Peyer's patch (tissue), 4 donors: ENCODE measurements around the gene IFNL1. TPM values are rescaled to one million over a fixed set of nuclear protein-coding genes. Genes with fewer than 3 reads are reported as not detected.
"Not testable (repeated sequence)": the region's sequence is repeated elsewhere in the genome, so short reads cannot be mapped to it uniquely, and the experiment has no call there.

ENCODE experiments used
- DNase-seq, 3 donors: peaks; one replicate each; pipeline ENCODE4 v3.0.0-alpha.2; 2017 to 2019
- H3K27ac ChIP-seq, 4 donors: fragments of 200-600 bp; sonication (generic); one replicate each; pipeline ENCODE4 v1.5.1; 2016 to 2019
- H3K27me3 ChIP-seq, 2 donors: fragments of 200-600 bp; sonication (generic); one replicate each; pipeline ENCODE4 v1.5.1; 2019
- H3K36me3 ChIP-seq, 3 donors: fragments of 200-600 bp; sonication (generic); one replicate each; pipeline ENCODE4 v1.5.1; 2016 to 2019
- H3K4me1 ChIP-seq, 4 donors: fragments of 200-600 bp; sonication (generic); one replicate each; pipeline ENCODE4 v1.5.1; 2016 to 2019
- H3K4me3 ChIP-seq, 4 donors: fragments of 200-600 bp; sonication (generic); 1 replicate in 3 of 4; 2 replicates in 1 of 4; pipeline ENCODE4 v1.5.1; 2016 to 2019; ENCODE audit warnings: mild to moderate bottlenecking in 1 of 4
- H3K9me3 ChIP-seq, 4 donors: fragments of 200-600 bp; sonication (generic); one replicate each; pipeline ENCODE4 v1.5.1; 2016 to 2019; ENCODE audit warnings: mild to moderate bottlenecking in 1 of 4
- POLR2A ChIP-seq, 2 donors: fragments of 450-650 bp; IDR thresholded peaks; one replicate each; pipeline ENCODE4 v1.5.1; 2017; ENCODE audit warnings: antibody characterized with exemption in 2 of 2, mild to moderate bottlenecking in 2 of 2, moderate library complexity in 2 of 2
- total RNA-seq, 4 donors: library from RNA; depleted of rRNA; stranded (reverse); fragments of >200 nt; gene quantifications; one replicate each; pipeline ENCODE4 v1.1.0, GENCODE V29; 2016
- TF ChIP-seq, protein P1 (sequence below), 6 experiments: fragments of 450-650 bp in 4 of 6; fragments of 200-600 bp in 2 of 6; sonication (generic) in 1 of 6; IDR thresholded peaks; one replicate each; pipeline ENCODE4 v1.5.1; 2017 to 2019; ENCODE audit warnings: antibody characterized with exemption in 6 of 6, mild to moderate bottlenecking in 3 of 6, moderate library complexity in 1 of 6

Gene IFNL1
- total RNA-seq, 4 donors from 2014 or later, result not detected

DNA sequence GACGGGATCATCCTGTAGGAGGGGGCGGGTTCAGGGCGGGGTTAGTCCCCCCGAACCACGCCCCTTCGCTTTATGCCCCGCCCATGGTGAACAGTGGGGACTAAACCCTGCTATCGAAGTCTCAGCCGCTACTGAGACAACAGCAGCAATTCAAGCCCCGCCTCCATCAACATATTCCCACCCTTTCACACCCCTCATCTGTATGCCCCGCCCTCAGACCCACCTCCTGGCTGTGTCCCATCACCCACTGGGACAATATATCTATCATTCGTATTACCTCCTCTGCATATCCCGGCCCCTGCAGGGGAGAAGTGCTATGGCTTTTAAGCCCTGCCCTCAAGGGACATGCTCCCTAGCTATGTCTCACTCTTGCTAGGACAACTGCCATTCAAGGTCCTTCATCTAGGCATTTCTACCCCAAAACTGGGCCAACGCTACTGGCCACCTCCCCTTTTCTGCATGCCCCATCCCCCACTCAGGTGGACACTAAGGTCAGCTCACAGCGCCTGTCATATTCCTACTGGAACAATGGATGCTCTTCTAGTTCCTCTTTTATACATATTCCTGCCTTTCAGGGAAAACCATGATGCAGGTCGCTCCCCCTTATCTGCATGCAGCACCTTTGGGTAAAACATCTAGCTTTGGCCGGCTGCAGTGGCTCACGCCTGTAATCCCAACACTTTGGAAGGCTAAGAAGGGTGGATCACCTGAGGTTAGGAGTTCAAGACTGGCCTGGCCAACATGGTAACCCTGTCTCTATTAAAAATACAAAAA lies 12.5 kb downstream of the IFNL1 start:
- peaks cover 0 to 18% (median 0%) of the 10 kb centered on the region in 4 donors for H3K4me1 ChIP-seq
- H3K4me3 ChIP-seq, result no peak overlapping the region
- no peaks in the 10 kb centered on the region for H3K9me3 ChIP-seq
- DNase-seq, result no peak
- TF ChIP-seq, protein P1, sequence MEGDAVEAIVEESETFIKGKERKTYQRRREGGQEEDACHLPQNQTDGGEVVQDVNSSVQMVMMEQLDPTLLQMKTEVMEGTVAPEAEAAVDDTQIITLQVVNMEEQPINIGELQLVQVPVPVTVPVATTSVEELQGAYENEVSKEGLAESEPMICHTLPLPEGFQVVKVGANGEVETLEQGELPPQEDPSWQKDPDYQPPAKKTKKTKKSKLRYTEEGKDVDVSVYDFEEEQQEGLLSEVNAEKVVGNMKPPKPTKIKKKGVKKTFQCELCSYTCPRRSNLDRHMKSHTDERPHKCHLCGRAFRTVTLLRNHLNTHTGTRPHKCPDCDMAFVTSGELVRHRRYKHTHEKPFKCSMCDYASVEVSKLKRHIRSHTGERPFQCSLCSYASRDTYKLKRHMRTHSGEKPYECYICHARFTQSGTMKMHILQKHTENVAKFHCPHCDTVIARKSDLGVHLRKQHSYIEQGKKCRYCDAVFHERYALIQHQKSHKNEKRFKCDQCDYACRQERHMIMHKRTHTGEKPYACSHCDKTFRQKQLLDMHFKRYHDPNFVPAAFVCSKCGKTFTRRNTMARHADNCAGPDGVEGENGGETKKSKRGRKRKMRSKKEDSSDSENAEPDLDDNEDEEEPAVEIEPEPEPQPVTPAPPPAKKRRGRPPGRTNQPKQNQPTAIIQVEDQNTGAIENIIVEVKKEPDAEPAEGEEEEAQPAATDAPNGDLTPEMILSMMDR (IDR thresholded peaks at IDR 0.05), result no peak
- no peak for TF ChIP-seq POLR2A (IDR thresholded peaks at IDR 0.05)
- no peak overlapping the region for H3K27ac ChIP-seq
- H3K27me3 ChIP-seq, result peaks cover 0 to 11% of the 10 kb centered on the region in 2 donors
- no peaks in the 10 kb centered on the region for H3K36me3 ChIP-seq

DNA sequence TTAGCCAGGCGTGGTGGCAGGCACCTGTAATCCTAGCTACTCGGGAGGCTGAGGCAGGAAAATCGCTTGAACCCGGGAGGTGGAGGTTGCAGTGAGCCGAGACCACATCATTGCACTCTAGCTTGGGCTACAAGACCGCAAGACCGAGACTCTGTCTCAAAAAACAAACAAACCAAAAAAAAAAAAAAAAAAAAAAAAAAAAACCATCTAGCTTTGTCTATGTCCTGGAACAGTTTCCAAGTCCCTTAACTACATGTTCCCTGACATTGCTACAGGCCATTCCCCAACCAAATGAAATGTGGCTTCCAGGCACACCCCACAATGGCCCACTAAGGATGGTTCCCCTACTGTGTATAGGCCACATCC lies 13.1 kb downstream of the IFNL1 start:
- not testable (repeated sequence) for H3K4me3 ChIP-seq, H3K36me3 ChIP-seq, DNase-seq, H3K9me3 ChIP-seq, H3K27ac ChIP-seq
- peaks cover 0 to 11% of the 10 kb centered on the region in 2 donors for H3K27me3 ChIP-seq
- H3K4me1 ChIP-seq, result peaks cover 0 to 18% (median 0%) of the 10 kb centered on the region in 4 donors

DNA sequence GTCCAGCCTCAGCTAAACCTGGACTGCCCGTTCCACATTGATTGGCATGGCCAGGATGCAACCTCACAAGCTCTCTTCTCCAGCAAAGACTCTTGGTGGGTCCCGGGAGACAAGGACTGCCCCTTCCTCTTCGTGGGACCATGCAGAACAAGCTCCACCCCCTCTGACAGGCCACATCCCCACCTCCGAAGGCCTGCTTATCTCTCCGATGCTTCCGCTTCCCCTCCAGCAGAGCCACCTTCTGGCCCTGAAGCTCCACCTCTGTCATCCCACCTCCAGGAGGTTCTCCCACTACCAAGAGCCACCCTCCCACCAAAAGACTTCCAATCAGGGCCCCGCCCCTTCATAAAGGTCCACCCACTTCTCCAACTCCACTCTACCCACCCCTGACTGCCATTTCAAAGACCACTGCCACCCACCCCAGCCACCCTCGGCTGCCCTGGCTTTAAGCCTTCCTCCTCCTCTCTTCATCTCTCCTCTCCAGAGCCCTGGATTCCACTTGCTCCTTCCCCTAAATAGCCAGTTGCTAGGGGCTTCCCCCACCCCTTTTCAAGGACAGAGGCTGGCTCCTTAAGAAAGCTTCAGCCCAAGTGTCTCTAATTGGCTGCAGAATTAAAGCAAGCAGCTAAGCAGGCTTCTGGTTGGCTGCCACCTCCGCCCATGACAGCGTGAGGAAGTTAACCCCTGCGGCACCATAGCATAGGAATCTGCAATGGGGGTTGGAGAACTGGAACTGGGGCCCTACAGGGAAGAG lies 14.5 kb downstream of the IFNL1 start:
- TF ChIP-seq, protein P1 (IDR thresholded peaks at IDR 0.05), result no peak
- no peak for TF ChIP-seq POLR2A (IDR thresholded peaks at IDR 0.05)

DNA sequence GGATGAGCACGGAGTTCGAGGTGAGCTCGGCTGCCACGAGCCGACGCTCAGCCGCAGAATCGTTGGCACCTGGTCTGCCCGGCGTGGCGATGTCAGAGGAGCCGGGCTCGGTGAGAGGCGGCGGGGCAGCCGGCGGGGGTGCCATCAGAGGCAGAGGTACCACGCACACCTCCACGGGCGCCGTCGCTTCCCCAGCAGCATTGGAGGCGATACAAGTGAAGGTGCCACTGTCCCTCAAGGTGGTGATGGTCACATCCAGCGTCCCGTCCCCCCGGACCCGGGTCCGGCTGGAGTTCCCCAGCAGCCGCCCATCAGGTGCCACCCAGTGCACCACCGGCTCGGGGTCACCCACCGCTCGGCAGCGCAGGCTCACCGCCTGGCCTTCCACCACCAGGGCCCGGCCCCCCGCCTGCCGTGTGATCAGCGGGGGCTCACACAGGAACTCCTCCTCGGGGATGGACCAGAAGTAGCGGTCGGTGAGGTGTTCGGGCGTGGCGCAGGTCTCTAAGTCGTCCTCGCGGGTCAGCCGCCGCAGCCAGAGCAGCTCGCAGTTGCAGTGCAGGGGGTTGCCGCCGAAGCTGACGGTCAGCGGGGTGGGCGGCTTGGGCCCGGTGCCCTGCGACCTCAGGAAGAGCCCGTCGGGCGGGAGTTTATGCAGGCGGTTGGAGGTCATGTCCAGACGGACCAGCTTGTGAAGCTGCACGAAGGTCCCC lies 18.0 kb downstream of the IFNL1 start:
- peaks cover 0 to 7% (median 0%) of the 10 kb centered on the region in 3 donors for H3K36me3 ChIP-seq
- no peaks in the 10 kb centered on the region for H3K4me1 ChIP-seq
- no peaks in the 10 kb centered on the region for H3K27me3 ChIP-seq
- no peak overlapping the region for H3K4me3 ChIP-seq
- no peak for TF ChIP-seq POLR2A (IDR thresholded peaks at IDR 0.05)
- TF ChIP-seq, protein P1 (IDR thresholded peaks at IDR 0.05), result no peak
- no peak for DNase-seq
- H3K9me3 ChIP-seq, result no peaks in the 10 kb centered on the region
- no peak overlapping the region for H3K27ac ChIP-seq

More for the DNA sequence above, 14.5 kb downstream of the IFNL1 start:
- DNase-seq, result no peak
- Histone ChIP-seq H3K4me1 (peaks cover 0 to 18% (median 0%) of the 10 kb centered on the region in 4 donors), H3K27me3 (peaks cover 0 to 11% of the 10 kb centered on the region in 2 donors), H3K36me3 (peaks cover 0 to 7% (median 0%) of the 10 kb centered on the region in 3 donors), H3K9me3 (no peaks in the 10 kb centered on the region), H3K4me3 (no peak overlapping the region), H3K27ac (no peak overlapping the region)

DNA sequence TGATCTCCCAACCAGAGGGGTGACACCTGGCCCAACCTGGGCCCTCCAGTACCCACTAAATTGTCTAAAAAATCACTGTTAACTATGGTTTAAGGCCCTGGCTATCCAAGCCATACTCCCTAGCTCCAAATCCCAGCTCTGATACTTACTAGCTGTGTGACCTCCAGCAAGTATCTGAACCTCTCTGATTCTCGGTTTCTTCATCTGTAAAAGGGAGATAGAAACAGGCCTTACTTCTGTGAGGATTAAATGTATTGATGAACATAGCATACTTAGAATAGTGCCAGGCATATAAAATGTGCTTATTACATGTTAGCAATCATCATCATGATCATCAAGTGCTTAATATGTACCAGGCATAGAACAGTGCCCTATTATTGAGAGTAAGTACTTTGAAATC lies 19.7 kb downstream of the IFNL1 start:
- Histone ChIP-seq H3K4me3 (no peak overlapping the region), H3K9me3 (no peaks in the 10 kb centered on the region), H3K36me3 (peaks cover 0 to 7% (median 0%) of the 10 kb centered on the region in 3 donors), H3K27ac (no peak overlapping the region), H3K27me3 (no peaks in the 10 kb centered on the region), H3K4me1 (peaks cover 0 to 13% (median 0%) of the 10 kb centered on the region in 4 donors)
- TF ChIP-seq POLR2A (IDR thresholded peaks at IDR 0.05), result no peak
- TF ChIP-seq, protein P1 (IDR thresholded peaks at IDR 0.05), result no peak
- DNase-seq, result no peak
